ENCODE data around the gene CCDC88B.

Gene CCDC88B

GRCh38 chr11:64339754-64340408, at the start of gene CCDC88B:
TSS of gene CCDC88B (plus strand) at chr11:64340204. CDS start at chr11:64340267, 63 bp downstream.
- DNase-seq = peak; percentile 94

GRCh38 chr11:64290352-64291261, 49.4 kb upstream of the CCDC88B start:
- no peak for DNase-seq

- DNase-seq = no peak
These were observed 48.7 kb upstream of the CCDC88B start, which contains the start of gene KCNK4 for GRCh38 chr11:64291262-64291751. TSS of gene KCNK4 (plus strand) at chr11:64291302. CDS start at chr11:64293019, 1,717 bp downstream.

GRCh38 chr11:64291752-64292459, 48.1 kb upstream of the CCDC88B start:
- no peak for DNase-seq

GRCh38 chr11:64292460-64293254, 47.3 kb upstream of the CCDC88B start:
- DNase-seq = no peak

GRCh38 chr11:64294774-64295173, 45.2 kb upstream of the CCDC88B start:
- no peak for DNase-seq

GRCh38 chr11:64295760-64296159, 44.2 kb upstream of the CCDC88B start:
- DNase-seq = no peak

- DNase-seq = no peak
These were observed 43.8 kb upstream of the CCDC88B start for GRCh38 chr11:64296236-64296635.

GRCh38 chr11:64296830-64297698, 42.9 kb upstream of the CCDC88B start:
- DNase-seq = no peak

- no peak for DNase-seq
These were observed 42.2 kb upstream of the CCDC88B start for GRCh38 chr11:64297699-64298358.

GRCh38 chr11:64298966-64299846, 40.8 kb upstream of the CCDC88B start:
- no peak for DNase-seq

- DNase-seq = peak; percentile 72
These were observed 40.0 kb upstream of the CCDC88B start, which contains the start of gene CATSPERZ for GRCh38 chr11:64299847-64300648. TSS of gene CATSPERZ (plus strand) at chr11:64300358. CDS start at chr11:64300411, 53 bp downstream.

- DNase-seq = no peak
These were observed 36.6 kb upstream of the CCDC88B start for GRCh38 chr11:64303109-64304031.

- DNase-seq = no peak
These were observed 36.0 kb upstream of the CCDC88B start for GRCh38 chr11:64304032-64304315.

GRCh38 chr11:64304316-64305072, 35.5 kb upstream of the CCDC88B start:
- DNase-seq = peak; percentile 98

- DNase-seq = peak; percentile 100
These were observed 34.8 kb upstream of the CCDC88B start, which contains the start of gene ESRRA for GRCh38 chr11:64305075-64305690. TSS of gene ESRRA (plus strand) at chr11:64305524. CDS start at chr11:64307180, 1,656 bp downstream.

Measured in activated effector memory CD4-positive, alpha-beta T cell treated with anti-CD3 and anti-CD28 coated beads, Interleukin-2, amount 50 U/mL, for 16 hours (primary cell).